Non-pigmented ciliary epithelial cell (primary cell): Measurements from ENCODE around the gene PLS1.
"Not testable (repeated sequence)": the region's sequence is repeated elsewhere in the genome, so short reads cannot be mapped to it uniquely, and the experiment has no call there.

Experiments used
- DNase-seq: peaks from one replicate; pipeline ENCODE4 v3.0.0-alpha.2; 2010; ENCODE audit warnings: low read depth

PLS1 gene

DNA sequence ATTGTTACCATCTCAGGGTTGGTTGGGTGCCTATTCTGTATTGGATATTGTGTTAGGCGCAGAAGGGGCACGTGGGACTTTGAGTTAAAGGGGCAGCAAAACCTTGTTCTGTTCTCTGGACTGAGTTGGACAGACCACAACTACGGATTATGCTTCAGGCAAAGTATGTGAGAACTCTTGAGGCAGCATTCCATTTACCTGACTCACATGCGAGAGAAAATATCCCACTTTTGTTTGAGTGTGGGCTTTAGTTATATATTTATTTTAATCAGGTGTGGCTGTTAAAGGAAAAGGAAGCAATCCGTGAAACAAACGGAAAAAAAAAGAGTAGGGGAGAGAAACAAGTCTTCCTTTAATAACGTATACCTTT is 627 bp upstream of the PLS1 start:
- DNase-seq = peak; percentile 93

DNA sequence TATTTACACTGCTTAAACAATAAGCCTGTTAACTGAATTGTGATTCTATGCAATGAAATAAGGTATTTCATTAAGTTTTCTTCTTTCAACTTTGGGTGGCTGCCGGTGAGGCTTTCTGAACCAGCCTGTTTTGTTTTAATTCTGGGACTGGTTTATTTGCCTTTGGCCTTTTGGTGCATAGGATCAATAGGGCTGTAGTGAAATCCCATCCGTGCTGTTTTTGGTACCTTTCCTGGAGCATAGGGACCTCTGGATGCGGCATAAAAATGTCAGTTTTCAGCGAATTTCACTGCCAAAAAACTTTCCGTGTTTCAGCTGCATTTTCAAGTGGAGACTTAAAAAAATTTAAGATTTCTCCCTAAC is 514 bp downstream of the PLS1 start:
- DNase-seq = no peak

DNA sequence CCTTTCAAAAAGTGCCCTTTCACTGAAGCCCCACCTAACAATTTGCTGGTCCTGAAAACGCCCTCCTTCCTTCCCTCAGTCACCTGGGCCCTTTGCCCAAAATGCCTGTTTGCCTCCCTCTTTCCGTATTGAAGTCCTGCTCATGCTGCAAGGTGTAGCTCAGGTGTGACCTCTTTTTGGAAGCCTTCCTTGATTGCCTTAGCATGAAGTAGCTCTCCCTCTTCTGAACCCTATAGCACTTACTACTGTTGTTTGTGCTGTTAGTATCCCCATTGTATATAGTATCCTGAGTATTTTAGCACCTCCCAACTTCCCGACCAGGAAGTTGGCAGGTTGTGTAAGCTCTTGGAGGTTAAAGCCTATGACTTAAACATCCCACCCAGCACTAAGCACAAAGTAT is 1.7 kb downstream of the PLS1 start:
- no peak for DNase-seq

DNA sequence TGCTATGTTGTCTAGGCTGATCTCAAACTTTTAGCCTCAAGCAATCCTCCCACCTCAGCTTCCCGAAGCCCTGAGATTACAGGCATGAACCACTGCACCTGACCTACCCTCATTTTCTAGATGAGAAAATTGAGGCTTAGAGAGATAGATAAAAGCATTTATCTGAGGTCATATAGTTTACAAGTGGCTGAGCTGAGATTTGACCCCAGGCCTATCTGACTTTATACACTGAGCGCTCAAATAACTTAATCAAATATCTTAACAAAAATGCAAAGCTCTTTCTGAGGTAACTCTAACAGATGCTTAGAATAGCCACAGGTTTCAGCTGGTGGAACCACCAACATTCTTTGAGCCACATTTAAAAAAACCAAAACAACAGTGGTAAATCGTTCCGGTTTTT is 5.5 kb downstream of the PLS1 start:
- no peak for DNase-seq

DNA sequence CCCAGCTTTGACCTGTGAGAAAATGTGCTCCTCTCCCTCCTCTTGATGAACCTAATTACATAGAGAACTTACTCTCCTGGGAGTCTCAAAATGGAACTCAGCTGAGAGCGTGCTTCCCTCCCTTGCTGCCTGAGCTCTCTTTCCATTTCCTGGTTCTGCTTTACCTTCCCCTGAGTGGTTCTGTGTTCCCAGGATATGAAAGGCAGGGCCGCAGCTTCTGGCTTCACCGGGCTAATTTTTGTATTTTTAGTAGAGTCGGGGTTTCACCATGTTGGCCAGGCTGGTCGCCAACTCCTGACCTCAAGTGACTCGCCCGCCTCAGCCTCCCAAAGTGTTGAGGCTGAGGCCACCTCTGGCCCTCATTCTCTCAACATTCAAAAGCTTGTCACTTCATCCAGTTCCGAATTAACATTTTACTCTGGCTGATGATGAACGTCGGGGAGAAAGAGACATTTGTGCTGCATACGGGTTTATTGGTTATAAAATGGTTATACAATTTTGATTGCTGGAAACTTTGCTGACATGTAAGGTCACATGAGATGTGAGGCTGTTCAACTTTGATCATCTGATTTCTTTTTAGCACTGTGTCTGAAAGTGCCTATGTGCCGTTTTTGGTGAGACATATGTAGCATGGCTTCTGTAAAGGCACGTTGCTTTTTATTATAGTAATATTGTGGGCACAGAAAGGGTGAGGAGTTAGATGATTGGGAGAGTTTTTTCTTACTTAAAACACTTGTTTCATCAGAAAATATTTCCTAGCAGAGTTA is 6.6 kb downstream of the PLS1 start:
- no peak for DNase-seq

DNA sequence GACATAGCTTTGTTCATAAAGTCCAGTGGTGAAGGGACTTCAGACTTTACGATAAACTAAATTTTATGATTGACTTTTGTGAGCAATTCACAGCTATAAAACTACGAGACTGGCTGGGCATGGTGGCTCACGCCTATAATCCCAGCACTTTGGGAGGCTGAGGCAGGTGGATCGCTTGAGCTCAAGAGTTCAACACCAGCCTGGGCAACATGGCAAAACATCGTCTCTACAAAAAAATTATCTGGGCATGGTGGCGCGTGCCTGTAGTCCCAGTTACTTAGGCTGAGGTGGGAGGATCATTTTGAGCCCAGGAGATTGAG is 7.2 kb downstream of the PLS1 start:
- DNase-seq = not testable (repeated sequence)

DNA sequence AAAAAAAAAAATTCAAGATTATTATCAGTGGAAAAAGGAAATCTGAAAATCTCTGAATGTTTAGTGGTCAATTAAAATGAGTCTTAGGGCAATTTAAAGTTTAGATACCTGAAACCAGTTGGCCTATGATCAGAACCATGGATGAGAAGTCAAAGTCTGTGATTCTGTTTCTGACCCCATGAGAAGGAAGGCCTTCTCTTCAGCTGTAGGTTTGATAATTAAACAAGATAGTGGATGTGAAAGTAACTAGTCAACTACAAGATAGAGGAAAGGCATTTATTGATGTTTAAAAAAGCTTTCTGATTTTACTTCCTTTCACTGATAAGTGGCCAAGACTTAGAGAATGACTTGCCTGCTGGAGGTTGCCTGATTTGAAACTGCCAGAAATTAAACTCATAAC is 8.7 kb downstream of the PLS1 start:
- no peak for DNase-seq

DNA sequence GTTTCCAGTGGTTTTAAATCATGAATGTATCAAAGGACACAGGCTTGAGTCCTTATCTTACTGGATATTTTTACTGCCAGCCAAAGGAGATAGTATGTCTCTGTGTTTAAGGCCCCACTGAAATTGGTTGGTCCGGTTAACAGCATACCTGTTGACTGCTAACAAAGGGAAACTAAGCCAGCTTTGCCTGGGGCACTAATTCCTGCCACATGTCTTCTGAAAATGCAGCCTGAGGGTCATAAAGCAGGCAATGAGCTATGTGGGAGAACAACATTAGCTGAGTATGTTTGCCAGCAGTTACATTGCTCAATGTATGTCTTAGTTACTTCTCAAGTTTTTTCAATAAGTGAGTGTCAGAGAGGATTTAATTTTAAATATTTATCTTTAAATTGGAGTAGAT is 12.4 kb downstream of the PLS1 start:
- no peak for DNase-seq

DNA sequence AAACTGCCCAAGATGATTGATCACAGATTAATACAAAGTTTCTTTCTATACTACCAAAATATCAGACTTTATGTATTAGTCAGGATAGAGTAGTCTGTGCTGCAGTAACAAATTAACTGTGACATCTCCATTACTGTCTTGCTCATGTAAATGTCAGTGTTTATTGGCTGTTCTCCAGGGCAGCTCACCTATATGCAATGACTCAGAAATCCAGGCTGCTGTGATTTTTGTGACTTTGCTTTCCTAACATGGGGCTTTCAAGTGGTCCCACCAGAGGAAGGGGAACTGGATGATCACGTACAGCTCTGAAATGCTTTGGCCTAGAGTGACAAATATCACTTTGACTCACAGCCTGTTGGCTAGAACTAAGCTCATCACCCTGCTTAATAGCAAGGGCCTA is 12.9 kb downstream of the PLS1 start:
- DNase-seq = no peak

DNA sequence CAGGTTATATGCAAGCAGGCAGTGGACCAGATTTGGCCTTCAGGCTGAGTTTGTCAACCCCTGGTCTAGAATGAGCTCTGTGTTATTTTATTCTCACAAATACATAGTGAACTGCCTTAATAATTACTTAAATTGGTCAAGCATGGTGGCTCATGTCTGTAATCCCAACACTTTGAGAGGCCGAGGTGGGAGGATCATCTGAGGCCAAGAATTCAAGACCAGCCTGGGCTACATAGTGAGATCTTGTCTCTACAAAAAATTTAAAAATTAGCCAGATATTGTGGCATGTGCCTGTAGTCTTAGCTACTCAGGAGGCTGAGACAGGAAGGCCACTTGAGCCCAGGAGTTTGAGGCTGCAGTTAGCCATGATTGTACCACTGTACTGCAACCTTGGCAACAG is 15.0 kb downstream of the PLS1 start:
- no peak for DNase-seq

DNA sequence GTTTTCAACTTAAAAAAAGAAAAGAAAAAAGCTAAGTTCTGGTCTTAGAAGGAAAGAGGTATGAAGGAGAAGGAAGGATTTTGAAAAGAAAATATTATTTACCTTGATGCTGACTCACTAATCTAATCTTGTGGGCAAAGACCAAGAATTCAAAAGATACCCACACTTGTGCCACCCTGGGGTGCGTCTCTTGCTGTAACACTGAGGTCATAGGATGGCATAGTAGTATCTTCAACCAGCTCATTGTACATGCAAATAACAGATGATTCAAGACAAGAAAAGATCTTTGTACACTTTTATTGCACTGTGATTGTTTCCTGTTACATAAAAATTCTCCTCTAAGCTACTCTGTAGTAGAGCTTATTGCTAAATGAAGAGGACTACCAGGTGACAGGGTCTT is 17.3 kb downstream of the PLS1 start:
- no peak for DNase-seq

DNA sequence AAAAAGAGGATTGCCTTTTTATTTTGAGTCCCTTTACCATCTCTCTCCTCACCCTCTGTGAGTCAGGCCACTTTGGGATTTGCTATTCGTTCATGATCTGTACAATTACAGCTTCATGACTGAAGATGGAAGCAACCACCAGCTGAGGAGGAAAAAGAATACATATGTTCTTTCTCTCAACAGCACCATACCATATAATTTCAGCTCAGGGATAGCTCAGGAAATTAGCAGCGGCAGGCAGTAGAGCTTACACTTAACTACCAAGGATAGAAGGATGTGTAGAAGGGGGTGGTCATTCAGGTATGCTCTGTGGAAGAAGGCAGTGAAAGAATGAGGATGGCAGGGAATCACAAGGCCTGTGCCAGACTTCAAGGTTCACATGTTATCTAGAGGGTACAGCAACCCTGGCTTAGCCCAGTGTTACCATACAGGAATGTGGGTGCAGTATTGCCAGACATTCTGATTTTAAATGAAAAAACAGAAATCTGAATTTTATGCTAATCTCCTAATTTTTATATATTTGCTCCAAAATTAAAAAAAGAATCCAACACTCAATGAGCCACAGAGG is 17.9 kb downstream of the PLS1 start:
- DNase-seq = no peak

DNA sequence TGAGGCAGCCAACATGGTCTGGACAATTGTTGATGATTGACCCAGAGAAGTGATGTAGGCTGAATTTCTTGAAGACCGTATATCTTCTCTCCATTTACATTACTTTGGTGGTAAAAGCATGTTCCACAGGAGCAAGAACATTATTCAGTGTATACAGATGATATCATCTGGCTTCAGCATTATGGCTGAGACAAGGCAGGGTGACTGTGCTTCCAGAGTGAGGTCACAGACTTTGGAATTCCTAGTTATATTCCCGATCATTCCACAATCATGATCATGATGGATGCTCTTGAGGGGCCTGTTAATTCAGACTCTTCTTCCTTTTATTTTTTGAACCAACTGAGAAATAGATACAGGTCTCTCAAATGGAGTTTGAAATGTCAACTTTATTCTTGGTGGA is 19.0 kb downstream of the PLS1 start:
- DNase-seq = no peak

DNA sequence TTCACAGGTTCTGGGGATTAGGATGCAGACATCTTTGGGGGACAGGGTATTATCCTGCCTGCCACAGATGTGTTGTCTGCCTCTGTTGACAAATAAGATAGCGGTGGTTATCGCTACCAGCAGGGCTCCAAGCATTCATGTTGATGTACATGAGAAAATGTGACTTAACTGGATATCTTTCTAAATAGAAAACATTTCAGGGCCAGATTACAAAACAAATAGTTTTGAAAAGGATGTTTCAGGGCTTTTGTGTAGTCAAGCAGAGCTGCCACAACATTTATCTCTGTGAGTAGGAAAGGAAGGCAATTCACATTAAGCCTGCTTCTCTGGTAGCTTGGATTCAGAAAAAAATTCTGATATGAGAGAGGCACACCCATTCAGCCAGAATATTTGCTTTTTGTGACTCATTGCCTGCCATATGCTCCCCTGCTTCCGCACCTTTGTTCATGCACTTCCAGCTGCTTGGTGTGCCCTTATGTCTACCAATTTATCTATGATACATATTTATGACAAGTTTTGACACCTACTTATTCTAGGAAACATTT is 22.8 kb downstream of the PLS1 start:
- no peak for DNase-seq

DNA sequence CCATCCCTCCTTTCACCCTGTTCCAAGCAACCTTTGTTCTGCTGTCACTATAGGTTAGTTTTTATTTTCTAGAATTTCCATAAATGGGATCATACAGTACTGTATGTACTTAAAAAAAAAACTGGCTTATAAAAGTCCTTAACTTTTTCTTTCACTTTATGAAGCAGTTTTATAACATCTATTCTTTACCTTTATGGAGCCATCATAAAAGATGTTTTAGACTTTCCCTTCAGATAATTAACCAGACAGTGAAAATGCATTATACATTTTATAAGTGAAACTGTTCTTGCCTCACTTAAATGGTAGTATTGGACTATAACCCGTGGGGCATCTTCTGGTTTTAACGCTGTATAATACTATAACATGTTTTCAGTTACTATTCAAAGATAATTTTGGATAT is 26.2 kb downstream of the PLS1 start:
- DNase-seq = no peak

DNA sequence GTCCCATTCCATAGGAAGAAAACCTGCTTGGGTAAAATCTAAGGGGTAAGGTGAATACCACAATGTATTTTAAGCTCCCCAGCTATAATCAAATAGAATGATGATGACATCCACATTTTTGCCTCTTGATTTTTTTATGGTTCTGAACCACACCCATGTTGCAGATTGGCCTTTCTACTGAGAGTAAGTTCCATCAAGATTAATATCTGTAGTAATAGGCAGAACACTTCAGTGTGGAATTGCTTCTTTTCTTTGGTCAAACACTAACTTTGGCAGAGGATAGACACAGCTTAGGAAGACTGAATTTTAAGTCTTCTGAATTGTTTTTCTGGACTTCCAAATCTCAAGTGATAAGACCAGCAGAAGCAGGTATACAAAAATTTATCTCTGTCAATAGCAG is 27.0 kb downstream of the PLS1 start:
- no peak for DNase-seq

DNA sequence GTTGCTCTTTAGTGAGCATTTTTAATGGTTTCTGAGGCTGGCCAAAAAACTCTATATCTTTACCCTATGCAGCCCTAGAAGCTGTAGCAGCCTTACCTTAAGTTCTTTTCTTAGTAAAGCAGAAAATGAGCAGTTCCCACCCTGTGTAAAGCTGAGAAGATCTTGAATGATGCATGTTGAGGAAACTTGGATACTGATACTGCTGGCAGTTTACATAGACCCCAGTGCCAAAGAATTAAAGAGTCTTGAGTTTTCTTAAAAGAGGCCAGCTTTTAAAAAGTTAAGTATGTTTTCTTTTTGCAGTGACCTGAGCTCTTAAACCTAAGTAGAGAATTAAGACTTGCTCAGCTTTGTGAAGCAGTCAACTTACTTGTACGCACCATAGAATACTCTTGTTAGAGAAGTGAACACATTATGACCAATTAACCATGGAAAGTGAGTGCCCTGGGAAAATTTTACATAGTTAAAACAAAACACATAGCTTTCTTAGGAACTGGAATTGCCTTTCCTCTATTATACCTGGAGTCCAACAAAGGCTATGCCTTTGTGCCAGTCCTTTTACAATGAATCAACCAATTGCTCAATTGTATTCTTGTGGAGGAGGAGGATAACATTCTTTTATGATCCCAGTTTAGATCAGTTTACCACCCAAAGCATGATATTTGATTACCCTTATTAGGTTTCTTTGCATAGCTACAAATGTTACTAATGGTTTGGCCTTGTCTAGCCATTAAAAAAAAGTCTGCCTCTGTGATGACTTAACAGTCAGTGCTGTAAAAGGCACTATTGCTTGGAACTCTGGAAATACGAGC is 28.4 kb downstream of the PLS1 start:
- no peak for DNase-seq

DNA sequence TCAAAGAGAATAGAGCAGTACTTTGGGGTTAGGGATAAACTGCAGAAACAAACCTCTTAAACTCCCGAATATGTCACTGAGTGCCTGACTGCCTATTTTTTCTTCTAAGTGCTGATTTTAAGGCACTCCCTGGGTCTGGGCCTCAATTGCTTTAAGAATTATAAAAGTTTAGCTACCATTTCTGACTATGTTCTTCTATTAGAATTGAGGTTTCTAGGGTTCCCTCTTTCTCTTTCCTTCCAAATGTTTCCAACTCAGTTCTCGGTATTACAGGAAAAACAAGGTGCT is 28.9 kb downstream of the PLS1 start:
- DNase-seq = no peak

DNA sequence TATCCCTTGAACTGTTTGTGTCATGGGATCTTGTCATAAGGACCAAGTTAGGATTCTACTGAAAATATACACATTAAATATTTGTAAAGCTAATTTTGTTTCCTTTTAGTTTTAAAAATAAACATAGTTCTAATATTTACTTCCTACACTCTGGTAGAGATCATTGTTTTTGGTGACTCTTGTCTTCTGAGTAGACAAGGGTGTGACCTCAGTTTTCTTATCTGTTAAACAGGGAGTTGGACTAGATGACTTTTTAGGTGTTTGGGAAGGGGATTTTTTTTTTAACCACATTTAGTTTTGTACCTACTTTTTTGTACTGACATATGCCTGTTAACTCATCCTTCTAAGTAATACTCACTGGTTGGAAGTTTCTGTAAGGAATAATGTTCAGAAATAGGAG is 30.8 kb downstream of the PLS1 start:
- DNase-seq = no peak

DNA sequence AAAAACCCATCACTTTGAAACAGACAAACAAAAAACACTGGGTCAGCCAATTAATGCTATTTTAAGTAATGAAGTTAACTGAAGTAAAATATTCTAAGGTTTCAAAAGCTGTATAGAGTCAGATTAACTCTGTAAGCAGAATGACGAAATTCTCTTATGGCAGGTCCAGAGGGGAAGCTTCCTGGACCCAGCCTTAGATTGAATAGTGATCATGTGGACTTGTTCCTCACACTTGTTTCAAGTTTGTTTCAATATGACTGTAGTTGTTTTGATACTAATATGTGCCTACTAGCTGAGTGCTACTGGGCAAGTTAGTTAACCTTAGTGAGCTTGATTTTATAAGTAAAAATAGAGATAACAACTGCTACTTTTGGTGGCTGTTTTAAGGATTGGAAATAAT is 32.6 kb downstream of the PLS1 start:
- no peak for DNase-seq

DNA sequence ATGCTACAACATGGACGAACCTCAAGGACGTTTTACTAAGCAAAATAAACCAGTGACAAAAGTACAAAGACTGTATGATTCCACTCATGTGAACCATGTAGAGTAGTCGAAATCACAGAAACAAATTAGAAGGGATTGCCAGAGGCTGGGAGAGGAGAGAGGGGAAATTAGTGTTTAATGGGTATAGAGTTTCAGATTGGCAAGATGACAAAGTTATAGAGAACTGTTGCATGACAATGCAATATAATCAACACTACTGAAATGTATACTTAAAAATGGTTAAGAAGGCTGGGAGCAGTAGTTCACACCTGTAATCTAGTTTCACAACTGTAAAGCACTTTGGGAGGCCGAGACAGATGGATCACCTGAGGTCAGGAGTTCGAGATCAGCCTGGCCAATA is 36.9 kb downstream of the PLS1 start:
- DNase-seq = no peak

DNA sequence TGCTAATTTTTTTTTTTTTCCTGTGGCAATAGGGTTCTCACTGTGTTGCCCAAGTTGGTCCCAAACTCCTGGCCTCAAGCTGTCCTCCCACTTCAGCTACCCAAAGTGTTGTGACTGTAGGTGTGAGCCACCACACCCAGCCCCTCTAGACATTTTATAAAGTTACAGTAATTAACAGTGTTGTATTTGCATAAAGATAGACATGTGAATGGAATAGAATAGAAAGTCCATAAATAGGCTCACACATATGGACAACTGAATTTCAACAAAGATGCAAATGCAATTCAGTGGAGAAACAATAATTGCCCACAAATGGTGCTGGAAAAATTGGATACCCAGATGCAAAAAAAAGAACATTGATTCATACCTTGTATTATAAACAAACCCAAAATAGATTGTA is 39.9 kb downstream of the PLS1 start:
- no peak for DNase-seq

DNA sequence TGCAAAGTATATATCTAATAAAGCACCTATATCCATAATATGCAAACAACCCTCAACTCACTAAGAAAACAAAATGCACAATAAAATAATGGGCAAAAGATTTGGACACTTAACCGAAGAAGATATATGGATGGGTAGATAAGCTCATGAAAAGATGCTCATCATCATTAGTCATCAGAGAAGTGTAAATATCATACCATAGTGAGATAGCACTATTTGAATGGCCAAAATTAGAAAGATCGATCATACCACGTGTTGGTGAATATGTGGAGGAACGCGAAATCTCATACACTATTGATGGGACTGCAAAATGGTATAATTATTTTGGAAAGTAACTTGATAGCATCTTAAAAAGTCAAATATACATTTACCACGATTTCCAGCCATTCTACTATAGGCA is 40.5 kb downstream of the PLS1 start:
- no peak for DNase-seq

DNA sequence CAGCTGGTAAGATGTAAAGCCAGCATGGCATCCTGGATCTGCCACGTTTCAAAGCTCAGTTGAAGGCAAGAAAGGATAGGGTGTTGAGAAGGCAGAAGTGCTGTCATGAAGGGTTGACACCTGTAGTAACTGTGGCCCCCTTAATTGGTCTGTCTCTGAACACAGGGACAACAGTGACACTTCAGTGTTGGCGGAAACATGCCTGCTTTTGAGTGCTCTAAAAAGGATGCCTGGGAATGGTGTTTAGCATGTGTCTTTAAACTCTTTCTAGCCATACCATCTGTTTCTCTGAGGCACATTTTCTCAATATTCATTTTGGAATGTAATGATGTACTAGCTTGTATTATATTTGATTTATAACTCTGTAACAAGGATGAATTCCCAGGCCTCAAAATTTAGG is 42.1 kb downstream of the PLS1 start:
- DNase-seq = no peak
